ENCODE results near the gene PTPRT.

GRCh38 chr20:43037605-43038309 is 151.9 kb downstream of the PTPRT start:
- TF ChIP-seq CTCF (IDR thresholded peaks at IDR 0.05) (no peak), POLR2A (IDR thresholded peaks at IDR 0.05) (no peak)

Data from Peyer's patch (tissue), 4 donors.